ENCODE data around the gene TMEM217.

DNA sequence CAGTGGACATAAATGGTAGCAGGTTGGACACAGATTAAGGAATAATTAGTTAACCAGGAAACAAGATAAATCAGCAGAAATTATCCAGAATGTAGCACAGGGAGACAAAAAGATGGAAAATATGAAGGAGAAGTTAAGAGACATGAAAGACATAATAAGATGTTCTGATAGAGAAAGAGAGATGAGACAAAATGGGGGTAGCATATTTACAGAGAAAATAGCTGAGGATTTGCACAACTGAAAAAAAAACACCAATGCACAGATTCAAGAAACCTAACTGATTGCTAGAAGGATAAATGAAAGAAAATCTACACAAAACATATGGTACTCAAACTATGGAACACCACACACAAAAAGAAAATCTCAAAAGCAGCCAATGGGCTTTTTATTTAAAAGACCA is 35.0 kb downstream of the TMEM217 start:
- no peak for TF ChIP-seq CTCF (IDR thresholded peaks at IDR 0.05; ENCODE audit: low read length)
- no peak for TF ChIP-seq EZH2 (IDR thresholded peaks at IDR 0.05; ENCODE audit: borderline replicate concordance, low read length)

Data from OCI-LY1 (cell line).